CD4-positive, alpha-beta T cell (primary cell): ENCODE measurements around the gene PTPRN2. TPM values are rescaled to one million over a fixed set of nuclear protein-coding genes. Genes with fewer than 3 reads are reported as not detected.

Experiments
- ATAC-seq: fragments of 200-7000 bp; cut with Tn5 transposase; one replicate; pipeline ENCODE4 v1.10.0; 2022; ENCODE audit warnings: mild to moderate bottlenecking; ENCODE audit not compliant: poor library complexity
- CTCF ChIA-PET: fragments of 350-600 bp; sonication (Branson Sonifier 250); formaldehyde crosslinking; loops from one replicate; lab custom pipeline; 2021; ENCODE audit warnings: antibody characterized with exemption, inconsistent platforms; lab: Charles Lee
- POLR2A ChIA-PET: fragments of 350-600 bp; sonication (Branson Sonifier 250); formaldehyde crosslinking; loops from one replicate; lab custom pipeline; 2021; ENCODE audit warnings: antibody characterized with exemption, inconsistent platforms; lab: Charles Lee
- DNase-seq, 14 experiments: peaks; one replicate each; pipeline ENCODE4 v3.0.0-alpha.2; 2013 to 2020; ENCODE audit warnings: mixed read lengths in 2 of 14
- H3K27ac ChIP-seq, 2 donors: one replicate each; pipeline versions ENCODE4 v1.5.1 to v1.7.0; 2013; ENCODE audit warnings: low read length in 2 of 2, low read depth in 1 of 2, mild to moderate bottlenecking in 1 of 2
- H3K27me3 ChIP-seq, 2 experiments: 1 replicate in 1 of 2; 2 replicates in 1 of 2; pipeline versions ENCODE4 v1.6.1 to v1.7.0; 2013; ENCODE audit warnings: low read length in 2 of 2, control low read depth in 1 of 2, mild to moderate bottlenecking in 1 of 2, moderate library complexity in 1 of 2; ENCODE audit not compliant: insufficient read depth in 2 of 2, control insufficient read depth in 1 of 2
- H3K36me3 ChIP-seq: one replicate; pipeline ENCODE4 v1.6.1; 2013; ENCODE audit warnings: low read length, control low read depth; ENCODE audit not compliant: insufficient read depth
- H3K4me1 ChIP-seq: one replicate; pipeline ENCODE4 v1.6.1; 2013; ENCODE audit warnings: low read length, control low read depth; ENCODE audit not compliant: insufficient read depth
- H3K4me3 ChIP-seq: one replicate; pipeline ENCODE4 v1.5.1; 2013; ENCODE audit warnings: mild to moderate bottlenecking, low read length, moderate library complexity
- H3K9me3 ChIP-seq, 2 experiments: 1 replicate in 1 of 2; 2 replicates in 1 of 2; pipeline versions ENCODE4 v1.6.1 to v1.7.0; 2013; ENCODE audit warnings: low read length in 2 of 2, mild to moderate bottlenecking in 2 of 2, control low read depth in 1 of 2, moderate library complexity in 1 of 2; ENCODE audit not compliant: control insufficient read depth in 1 of 2, insufficient read depth in 1 of 2
- H3K27ac Mint-ChIP-seq: one replicate; pipeline ENCODE4 v1.8.0; 2020; ENCODE audit warnings: mixed read lengths
- H3K27me3 Mint-ChIP-seq: one replicate; pipeline ENCODE4 v1.8.0; 2021; ENCODE audit warnings: mixed read lengths
- H3K36me3 Mint-ChIP-seq: one replicate; pipeline ENCODE4 v1.8.0; 2021; ENCODE audit warnings: low read depth, mixed read lengths
- H3K4me1 Mint-ChIP-seq: one replicate; pipeline ENCODE4 v1.8.0; 2021; ENCODE audit warnings: low read depth, mixed read lengths
- H3K4me3 Mint-ChIP-seq: one replicate; pipeline ENCODE4 v1.8.0; 2020; ENCODE audit warnings: mild to moderate bottlenecking, mixed read lengths
- H3K9me3 Mint-ChIP-seq: one replicate; pipeline ENCODE4 v1.8.0; 2020; ENCODE audit warnings: mixed read lengths
- intact Hi-C, 2 experiments: fragments of 100-400 bp; cut with DNase I in 1 of 2; cut with micrococcal nuclease in 1 of 2; formaldehyde crosslinking; loops; one replicate each; pipeline versions ENCODE4 v1.15.1 to v1.9.0; 2023 to 2025; cut with DNase I, micrococcal nuclease
- total RNA-seq, 174 experiments: library from RNA in 2 of 174; stranded (reverse) in 2 of 174; gene quantifications; one replicate each; pipeline ENCODE4 v1.2.3 and lab custom pipeline; 2021 to 2026
- TF ChIP-seq, protein P1 (sequence below): fragments of 200-600 bp; IDR thresholded peaks from one replicate; pipeline ENCODE4 v1.8.0; 2022; ENCODE audit warnings: antibody characterized with exemption, mild to moderate bottlenecking

Gene PTPRN2
- total RNA-seq, 2 experiments from 2014 or later: 0.34 to 0.44 TPM

DNA sequence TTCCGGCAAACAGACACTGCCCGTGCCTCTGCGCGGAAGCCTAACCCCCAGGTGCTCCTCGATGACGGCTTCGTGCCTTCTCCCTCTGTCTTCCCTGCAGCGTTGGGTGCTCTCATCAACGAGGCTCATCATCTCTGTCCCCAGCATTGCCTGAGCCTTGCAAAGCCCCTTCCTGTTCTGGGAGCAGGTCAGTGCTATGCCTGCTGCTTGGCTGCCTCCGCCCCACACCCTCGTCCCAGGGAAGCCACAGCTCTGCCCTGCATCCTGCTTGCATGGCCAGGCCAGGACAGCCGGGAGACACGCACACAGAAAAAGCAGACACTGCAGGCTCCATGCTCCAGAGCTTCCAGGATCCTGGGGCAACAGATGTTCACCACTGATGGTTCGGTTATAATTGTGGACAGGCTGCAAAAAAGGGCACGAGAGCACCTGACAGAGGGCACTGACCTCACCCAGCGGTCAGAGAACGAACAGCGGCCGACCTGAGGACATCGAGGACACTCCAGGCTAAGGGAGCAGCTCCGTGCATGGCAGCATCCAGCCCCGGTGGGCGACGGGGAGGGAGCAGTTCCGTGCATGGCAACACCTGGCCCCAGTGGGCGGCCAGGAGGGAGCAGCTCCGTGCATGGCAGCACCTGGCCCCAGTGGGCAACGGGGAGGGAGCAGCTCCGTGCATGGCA lies 265.5 kb downstream of the PTPRN2 start:
- Histone ChIP-seq H3K27ac (no peak overlapping the region), H3K4me1 (no peaks in the 10 kb centered on the region), H3K27me3 (peaks cover 4 to 5% of the 10 kb centered on the region in 2 experiments), H3K4me3 (no peak overlapping the region), H3K36me3 (no peaks in the 10 kb centered on the region), H3K9me3 (peaks cover 0 to 68% of the 10 kb centered on the region in 2 experiments)
- peaks cover 12% of the 10 kb centered on the region for H3K27me3 Mint-ChIP-seq
- no peak overlapping the region for H3K27ac Mint-ChIP-seq
- DNase-seq (no peak), ATAC-seq (no peak)
- no peak overlapping the region for H3K4me3 Mint-ChIP-seq
- peaks cover 6% of the 10 kb centered on the region for H3K9me3 Mint-ChIP-seq
- CTCF ChIA-PET: no interaction called here
- POLR2A ChIA-PET: no interaction called here
- no peaks in the 10 kb centered on the region for H3K4me1 Mint-ChIP-seq
- TF ChIP-seq, protein P1, sequence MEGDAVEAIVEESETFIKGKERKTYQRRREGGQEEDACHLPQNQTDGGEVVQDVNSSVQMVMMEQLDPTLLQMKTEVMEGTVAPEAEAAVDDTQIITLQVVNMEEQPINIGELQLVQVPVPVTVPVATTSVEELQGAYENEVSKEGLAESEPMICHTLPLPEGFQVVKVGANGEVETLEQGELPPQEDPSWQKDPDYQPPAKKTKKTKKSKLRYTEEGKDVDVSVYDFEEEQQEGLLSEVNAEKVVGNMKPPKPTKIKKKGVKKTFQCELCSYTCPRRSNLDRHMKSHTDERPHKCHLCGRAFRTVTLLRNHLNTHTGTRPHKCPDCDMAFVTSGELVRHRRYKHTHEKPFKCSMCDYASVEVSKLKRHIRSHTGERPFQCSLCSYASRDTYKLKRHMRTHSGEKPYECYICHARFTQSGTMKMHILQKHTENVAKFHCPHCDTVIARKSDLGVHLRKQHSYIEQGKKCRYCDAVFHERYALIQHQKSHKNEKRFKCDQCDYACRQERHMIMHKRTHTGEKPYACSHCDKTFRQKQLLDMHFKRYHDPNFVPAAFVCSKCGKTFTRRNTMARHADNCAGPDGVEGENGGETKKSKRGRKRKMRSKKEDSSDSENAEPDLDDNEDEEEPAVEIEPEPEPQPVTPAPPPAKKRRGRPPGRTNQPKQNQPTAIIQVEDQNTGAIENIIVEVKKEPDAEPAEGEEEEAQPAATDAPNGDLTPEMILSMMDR: no peak
- intact Hi-C loops: no loop called here
- no peaks in the 10 kb centered on the region for H3K36me3 Mint-ChIP-seq

DNA sequence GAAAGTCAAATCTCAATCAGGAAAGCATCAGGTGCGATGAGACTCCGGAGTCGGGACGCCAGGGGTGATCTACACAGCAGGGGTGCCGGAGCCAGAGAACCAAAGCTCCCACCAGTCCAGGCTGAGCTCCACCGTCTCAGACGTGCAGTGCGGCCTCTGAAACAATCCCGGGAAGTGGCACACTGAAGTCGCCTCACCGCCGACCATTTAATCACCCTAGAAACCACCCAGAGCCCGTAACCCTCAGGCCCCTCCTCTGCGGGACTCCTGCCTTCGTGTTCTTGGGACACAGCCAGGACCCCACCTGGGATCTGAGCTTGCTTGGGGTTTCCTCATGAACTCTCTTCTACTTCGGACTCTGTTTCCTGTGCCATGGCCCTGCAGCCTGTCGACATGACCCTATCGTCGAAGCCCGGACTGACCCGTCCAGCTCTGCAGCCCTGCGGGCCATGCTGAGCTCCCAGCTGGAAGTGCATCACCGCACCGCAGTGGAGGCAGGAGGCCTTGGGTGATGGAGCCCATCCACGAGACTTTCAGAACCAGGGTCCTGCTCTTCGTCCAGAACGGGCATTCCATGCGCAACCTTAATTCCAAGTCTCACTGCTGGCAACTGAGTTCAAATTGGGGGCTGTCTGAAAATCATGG lies 266.4 kb downstream of the PTPRN2 start:
- CTCF ChIA-PET: no interaction called here
- Histone ChIP-seq H3K36me3 (no peaks in the 10 kb centered on the region), H3K9me3 (peaks cover 0 to 73% of the 10 kb centered on the region in 2 experiments), H3K27ac (no peak overlapping the region), H3K27me3 (peaks cover 4 to 5% of the 10 kb centered on the region in 2 experiments), H3K4me1 (no peaks in the 10 kb centered on the region), H3K4me3 (no peak overlapping the region)
- Mint-ChIP-seq H3K4me1 (no peaks in the 10 kb centered on the region), H3K4me3 (no peak overlapping the region), H3K27me3 (peaks cover 6% of the 10 kb centered on the region), H3K9me3 (no peaks in the 10 kb centered on the region), H3K36me3 (no peaks in the 10 kb centered on the region), H3K27ac (no peak overlapping the region)
- ATAC-seq: no peak
- intact Hi-C loops: no loop called here
- TF ChIP-seq, protein P1: no peak
- POLR2A ChIA-PET: no interaction called here
- DNase-seq: no peak

DNA sequence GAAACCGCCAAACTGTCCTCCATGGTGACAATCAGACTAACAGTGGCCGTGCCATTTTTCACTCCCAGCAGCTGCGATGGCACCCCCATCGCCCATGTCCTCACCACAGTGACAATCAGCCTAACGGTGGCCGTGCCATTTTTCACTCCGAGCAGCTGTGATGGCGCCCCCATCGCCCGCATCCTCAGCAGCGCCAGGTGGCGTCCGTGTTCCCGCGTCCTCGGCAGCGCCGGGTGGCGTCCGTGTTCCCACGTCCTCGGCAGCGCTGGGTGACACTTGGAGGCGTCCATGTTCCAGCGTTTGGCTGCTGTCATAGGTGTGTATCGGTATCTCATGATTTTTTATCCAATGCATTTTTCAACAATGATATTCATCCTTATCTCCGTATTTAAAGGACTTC lies 267.3 kb downstream of the PTPRN2 start:
- no peaks in the 10 kb centered on the region for H3K36me3 ChIP-seq
- Mint-ChIP-seq H3K36me3 (no peaks in the 10 kb centered on the region), H3K9me3 (peaks cover 4% of the 10 kb centered on the region), H3K4me3 (no peak overlapping the region), H3K4me1 (no peaks in the 10 kb centered on the region), H3K27ac (no peak overlapping the region), H3K27me3 (peaks cover 11% of the 10 kb centered on the region)
- DNase-seq (no peak), ATAC-seq (no peak)
- no peak overlapping the region for H3K4me3 ChIP-seq
- H3K9me3 ChIP-seq: peaks cover 0 to 73% of the 10 kb centered on the region in 2 experiments
- no peak overlapping the region for H3K27ac ChIP-seq
- CTCF ChIA-PET: no interaction called here
- intact Hi-C loops: no loop called here
- peaks cover 4 to 5% of the 10 kb centered on the region in 2 experiments for H3K27me3 ChIP-seq
- TF ChIP-seq, protein P1: no peak
- H3K4me1 ChIP-seq: no peaks in the 10 kb centered on the region
- POLR2A ChIA-PET: no interaction called here
